ENCODE results near the gene DPP6.

- TF ChIP-seq CTCF (IDR thresholded peaks at IDR 0.05; ENCODE audit: control extremely low read depth in 1 of 3, insufficient read depth in 1 of 3, low read depth in 1 of 3, low read length in 3 of 3), result no peak
- no peak for TF ChIP-seq RAD21 (IDR thresholded peaks at IDR 0.05 in 1 of 2, conservative IDR thresholded peaks at IDR 0.05 in 1 of 2; ENCODE audit: low read depth in 2 of 2, low read length in 2 of 2)
- TF ChIP-seq MAX (IDR thresholded peaks at IDR 0.05), result no peak
- TF ChIP-seq CHD1 (IDR thresholded peaks at IDR 0.05; ENCODE audit: low read depth, low read length), result no peak
- no peak for TF ChIP-seq POLR2A (IDR thresholded peaks at IDR 0.05; ENCODE audit: control extremely low read depth in 1 of 2, low read depth in 2 of 2, low read length in 2 of 2)
- no peak for TF ChIP-seq ATF3 (IDR thresholded peaks at IDR 0.05; ENCODE audit: insufficient read depth, low read depth, low read length)
Observed at GRCh38 chr7:154767821-154768415, 715.7 kb downstream of the DPP6 start.
